Kidney tubule cell (primary cell): ENCODE data around the gene CARD8.

Experiments used
- DNase-seq: peaks from one replicate; pipeline ENCODE4 v3.0.0-alpha.2; 2018; ENCODE audit warnings: low spot score

CARD8 gene

GRCh38 chr19:48170817-48171347 is 84.8 kb downstream of the CARD8 start:
- DNase-seq: no peak

DNA sequence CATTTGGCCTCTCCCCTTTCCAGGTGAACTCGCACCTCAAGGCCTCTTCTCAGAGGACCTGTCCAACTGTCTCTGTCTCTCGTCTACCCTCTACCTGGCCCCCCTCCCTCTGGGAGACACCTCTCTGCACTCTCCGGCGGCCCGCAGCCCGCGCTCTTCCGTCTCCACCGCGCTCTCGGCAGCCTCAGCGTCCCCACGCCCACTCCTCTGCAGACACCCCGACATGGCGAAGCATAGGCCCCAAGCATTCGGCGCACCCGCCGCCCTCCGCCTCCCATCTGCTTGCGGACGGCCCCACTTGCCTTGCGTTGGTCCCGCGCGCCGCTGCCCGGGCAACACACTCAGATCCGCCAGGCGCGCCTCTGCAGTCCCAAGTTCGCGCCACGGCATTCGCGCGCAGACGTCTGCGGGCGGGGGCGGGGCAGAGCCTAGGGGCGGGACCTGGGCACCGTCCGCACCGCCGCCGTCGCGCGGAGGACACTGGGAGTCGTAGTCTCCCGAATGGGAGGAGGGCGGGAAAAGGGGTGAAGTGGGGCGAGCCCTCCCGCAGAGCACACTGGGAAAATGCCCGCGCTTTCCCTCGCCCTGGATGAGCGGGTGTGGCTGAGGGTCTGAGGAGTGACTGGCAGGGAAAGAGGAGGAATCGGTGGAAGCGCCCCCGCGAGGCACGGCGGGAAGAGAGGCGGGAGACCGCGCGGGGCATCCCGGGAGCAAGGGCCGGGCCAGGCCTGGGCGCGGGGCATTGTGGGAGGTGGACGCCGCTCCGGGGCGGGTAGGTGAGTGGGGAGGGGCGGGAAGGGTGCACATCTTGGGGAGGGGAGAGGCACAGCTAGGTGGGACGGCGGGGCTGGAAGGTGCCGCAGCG is 85.5 kb downstream of the CARD8 start, which contains the start of the genes LIG1 and ZSWIM9:
TSS of gene LIG1 (minus strand) at position 406 of the 865 bp plus-strand sequence. CDS start 4,778 bp downstream, outside the sequence.
TSS of gene ZSWIM9 (plus strand) at position 742 of the 865 bp plus-strand sequence. CDS start 1,123 bp downstream, outside the sequence.
- DNase-seq: peak; percentile 96

- DNase-seq: peak; percentile 75
Observed at GRCh38 chr19:48169578-48169938, 86.2 kb downstream of the CARD8 start.

DNA sequence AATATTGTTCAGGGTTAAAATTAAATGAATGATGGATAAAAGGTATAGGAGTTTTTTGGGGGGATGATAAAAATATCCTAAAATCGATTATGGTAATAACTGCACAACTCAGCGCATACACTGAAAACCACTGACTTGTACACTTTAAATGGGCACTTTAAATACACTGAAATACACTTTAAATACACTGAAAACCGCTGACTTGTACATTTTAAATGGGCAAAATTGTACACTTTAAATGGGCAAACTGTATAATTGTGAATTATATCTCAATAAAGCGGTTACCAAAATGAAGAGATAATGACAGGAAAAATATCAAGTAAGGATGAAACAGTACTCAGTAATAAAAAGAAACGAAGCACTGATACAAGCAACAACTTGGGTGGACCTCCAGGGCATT is 87.0 kb downstream of the CARD8 start:
- DNase-seq: no peak

DNA sequence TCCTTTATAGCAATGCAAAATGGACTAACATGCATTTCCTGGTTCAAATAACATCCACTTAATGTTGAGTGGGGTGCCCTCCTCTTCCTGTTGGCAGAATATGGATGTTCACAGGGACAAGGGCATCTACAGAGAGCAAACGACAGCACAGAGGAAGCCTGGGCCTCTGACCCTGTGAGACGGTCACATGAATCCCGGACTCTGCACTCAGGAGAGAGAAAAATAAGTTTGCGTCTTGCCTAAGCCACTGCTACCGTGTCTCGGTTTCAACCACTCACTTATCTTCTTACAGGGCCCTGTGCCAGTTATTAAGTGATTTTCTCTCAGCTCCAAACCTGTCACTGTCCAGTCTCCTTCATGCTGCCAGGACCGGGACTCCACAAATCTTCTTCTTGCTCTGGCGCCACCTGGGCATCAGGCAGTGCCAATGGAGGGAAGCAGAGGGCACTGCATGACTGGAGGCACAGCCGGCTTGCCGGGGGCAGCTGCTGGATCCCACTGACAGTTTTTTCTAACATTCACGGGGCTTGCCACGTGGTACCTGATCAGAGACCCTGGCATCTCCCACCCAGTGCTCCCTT is 97.4 kb downstream of the CARD8 start:
- DNase-seq: no peak
